Measurements from ENCODE around the gene UNC79.

- TF ChIP-seq POLR2A (IDR thresholded peaks at IDR 0.05) (no peak), CTCF (IDR thresholded peaks at IDR 0.05) (no peak)
Observed at GRCh38 chr14:93454224-93454623, 23.5 kb downstream of the UNC79 start.
